ENCODE results near the gene MRPS34. TPM values are rescaled to one million over a fixed set of nuclear protein-coding genes. Genes with fewer than 3 reads are reported as not detected.

The MRPS34 gene
- total RNA-seq (100 to 1,000 TPM; 172 to 176 TPM), polyA plus RNA-seq (155 TPM)

- DNase-seq: peak; percentile 66 to 81 (median 72)
- CTCF ChIA-PET: interaction anchor here (0.9 to 3.0 kb wide), 4 partner anchors 10 to 67 kb away, joined by 3 to 24 read pairs (median 7); partner anchors contain the start of genes FAHD1, HAGH, MAPK8IP3 and NUBP2
- POLR2A ChIA-PET: interaction anchor here (0.6 to 4.0 kb wide), 4 partner anchors 10 to 353 kb away, joined by 5 to 52 read pairs (median 12); partner anchors contain the start of genes MAPK8IP3, NUBP2 and SPSB3
- Mint-ChIP-seq H3K36me3 (peaks cover 0 to 35% (median 0%) of the 10 kb centered on the region in 3 donors), H3K4me1 (peaks cover 8 to 30% (median 18%) of the 10 kb centered on the region in 3 donors), H3K27me3 (no peaks in the 10 kb centered on the region), H3K9me3 (no peaks in the 10 kb centered on the region), H3K27ac (peak within 1 kb of the TSS; percentile 85 to 97 (median 96)), H3K4me3 (peak within 1 kb of the TSS; percentile 89 to 98 (median 96))
- Histone ChIP-seq H3K9me3 (ENCODE audit: low read length) (no peaks in the 10 kb centered on the region), H3K27ac (ENCODE audit: low read depth, low read length) (peak within 1 kb of the TSS; percentile 79), H3K27me3 (ENCODE audit: insufficient read depth, low read length, poor library complexity, severe bottlenecking) (no peaks in the 10 kb centered on the region), H3K36me3 (ENCODE audit: insufficient read depth, low read length) (no peaks in the 10 kb centered on the region), H3K4me1 (ENCODE audit: insufficient read depth, low read length) (peaks cover 21% of the 10 kb centered on the region), H3K4me3 (ENCODE audit: low read length) (peak within 1 kb of the TSS; percentile 96)
Measured at GRCh38 chr16:1772908-1773702, at the start of gene MRPS34. TSS of gene MRPS34 (minus strand) at chr16:1773134. CDS start at chr16:1773119, 15 bp downstream.

DNA sequence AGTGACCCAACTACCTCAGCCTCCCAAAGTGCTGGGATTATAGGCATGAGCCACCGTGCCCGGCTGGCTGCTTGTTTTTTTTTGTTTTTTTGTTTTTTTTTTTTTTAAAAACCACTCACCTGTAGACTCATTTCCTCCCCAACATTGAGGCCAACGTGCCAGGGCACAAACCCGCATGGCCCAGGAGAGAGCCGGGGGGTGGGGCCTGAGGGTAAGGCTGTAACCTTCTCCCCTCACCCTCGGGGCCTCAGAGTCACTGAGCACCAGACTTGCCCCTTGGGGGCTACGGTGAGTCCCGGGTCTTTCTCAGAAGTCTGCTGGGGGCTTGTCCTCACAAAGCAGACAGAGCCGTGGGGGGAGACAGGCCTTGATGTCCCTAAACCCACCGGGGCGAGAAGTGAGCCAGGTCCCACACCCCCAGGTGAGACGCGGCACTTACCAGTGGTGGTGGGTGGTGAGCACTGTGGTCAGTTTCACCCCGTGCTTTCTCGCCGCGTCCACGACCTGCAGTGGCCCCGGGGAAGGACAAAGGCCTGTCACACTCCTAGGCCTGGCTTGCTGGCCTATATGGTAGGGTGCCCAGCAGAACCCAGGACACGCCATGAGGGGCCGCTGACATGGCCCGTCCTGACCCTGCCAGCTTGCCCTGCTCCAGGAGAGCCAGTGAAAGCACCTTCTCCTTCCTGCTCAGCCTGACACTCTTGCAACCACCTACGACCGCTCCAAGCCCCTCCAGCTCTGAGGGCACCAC is 49.1 kb upstream of the MRPS34 start:
- Mint-ChIP-seq H3K36me3 (peaks cover 0 to 49% (median 0%) of the 10 kb centered on the region in 3 donors), H3K4me1 (peaks cover 14 to 27% (median 20%) of the 10 kb centered on the region in 3 donors), H3K9me3 (no peaks in the 10 kb centered on the region), H3K4me3 (no peak overlapping the region), H3K27me3 (no peaks in the 10 kb centered on the region), H3K27ac (peak overlapping the region in 2 of 8 donors; percentile 24 to 71)
- Histone ChIP-seq H3K4me3 (ENCODE audit: low read length) (no peak overlapping the region), H3K27ac (ENCODE audit: low read depth, low read length) (no peak overlapping the region), H3K36me3 (ENCODE audit: insufficient read depth, low read length) (peaks cover 12% of the 10 kb centered on the region), H3K27me3 (ENCODE audit: insufficient read depth, low read length, poor library complexity, severe bottlenecking) (no peaks in the 10 kb centered on the region), H3K9me3 (ENCODE audit: low read length) (no peaks in the 10 kb centered on the region), H3K4me1 (ENCODE audit: insufficient read depth, low read length) (peaks cover 23% of the 10 kb centered on the region)
- DNase-seq: no peak
- CTCF ChIA-PET: interaction anchor here (1.5 kb wide), 1 partner anchor 9 kb away, joined by 5 read pairs; no protein-coding TSS in a partner anchor
- POLR2A ChIA-PET: no interaction called here

DNA sequence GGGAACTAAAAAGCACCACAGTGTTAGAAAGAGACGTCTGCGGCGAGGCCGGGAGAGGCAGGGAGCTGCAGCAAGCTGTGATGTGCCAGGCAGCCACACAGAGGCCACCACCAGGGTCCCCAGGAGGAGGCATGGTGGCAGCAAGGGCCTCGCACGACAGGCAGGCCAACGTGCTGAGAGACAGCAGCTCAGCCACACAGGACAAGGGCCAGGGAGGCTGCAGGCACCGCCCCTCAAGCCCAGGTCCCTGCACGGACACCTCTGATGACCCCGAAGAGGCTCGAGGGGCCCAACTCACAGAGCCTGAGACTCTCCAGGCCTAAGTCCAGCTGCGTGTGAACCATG is 48.0 kb upstream of the MRPS34 start:
- no peak overlapping the region for H3K27ac Mint-ChIP-seq
- H3K27me3 ChIP-seq (ENCODE audit: insufficient read depth, low read length, poor library complexity, severe bottlenecking): no peaks in the 10 kb centered on the region
- no peak for DNase-seq
- H3K36me3 ChIP-seq (ENCODE audit: insufficient read depth, low read length): peaks cover 18% of the 10 kb centered on the region
- ChIA-PET POLR2A (no interaction called here), CTCF (no interaction called here)
- no peaks in the 10 kb centered on the region for H3K27me3 Mint-ChIP-seq
- H3K9me3 ChIP-seq (ENCODE audit: low read length): no peaks in the 10 kb centered on the region
- no peaks in the 10 kb centered on the region for H3K9me3 Mint-ChIP-seq
- H3K4me1 ChIP-seq (ENCODE audit: insufficient read depth, low read length): peaks cover 23% of the 10 kb centered on the region
- H3K4me1 Mint-ChIP-seq: peaks cover 13 to 23% (median 19%) of the 10 kb centered on the region in 3 donors
- peaks cover 0 to 55% (median 0%) of the 10 kb centered on the region in 3 donors for H3K36me3 Mint-ChIP-seq
- no peak overlapping the region for H3K27ac ChIP-seq (ENCODE audit: low read depth, low read length)
- H3K4me3 Mint-ChIP-seq: no peak overlapping the region
- no peak overlapping the region for H3K4me3 ChIP-seq (ENCODE audit: low read length)

DNA sequence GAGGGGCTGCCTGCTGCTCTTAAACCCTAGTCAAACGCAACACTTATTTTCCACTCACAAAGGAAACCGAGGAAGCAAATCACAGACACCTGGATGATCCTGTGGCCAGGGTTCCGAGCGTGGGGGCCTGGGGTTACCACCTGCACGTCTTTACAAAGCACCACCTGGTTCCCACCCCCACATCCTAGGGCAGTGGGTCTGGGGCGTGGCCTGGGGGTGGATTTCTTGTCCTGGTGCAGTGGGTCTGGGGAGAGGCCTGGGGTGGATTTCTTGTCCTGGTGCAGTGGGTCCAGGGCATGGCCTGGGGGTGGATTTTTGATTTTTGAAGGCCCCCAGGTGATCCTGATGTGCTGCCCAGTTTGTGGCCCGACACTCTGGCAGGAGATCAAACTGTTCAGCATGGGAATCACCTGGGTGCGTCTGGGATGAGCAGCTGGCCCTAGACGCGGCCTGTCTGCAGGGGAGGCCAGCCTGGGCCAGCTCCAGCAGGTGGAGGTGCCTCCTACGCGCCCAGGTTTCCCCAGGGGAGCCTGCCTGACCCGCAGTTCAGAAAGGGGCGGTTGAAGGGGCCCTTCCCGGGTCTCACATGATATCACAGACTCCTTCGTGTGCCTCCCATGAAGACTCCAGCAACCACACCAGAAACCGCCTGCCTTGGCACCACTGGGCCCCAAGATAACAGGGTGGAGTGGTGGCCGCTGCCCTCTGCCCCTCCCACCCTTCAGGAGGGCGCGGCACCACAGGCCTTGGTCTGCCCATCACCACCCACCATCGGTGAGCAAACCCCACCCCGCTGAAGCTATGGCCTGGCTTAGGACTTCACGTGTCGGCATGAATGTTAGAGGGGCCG is 47.4 kb upstream of the MRPS34 start:
- Histone ChIP-seq H3K4me3 (ENCODE audit: low read length) (no peak overlapping the region), H3K9me3 (ENCODE audit: low read length) (no peaks in the 10 kb centered on the region), H3K27me3 (ENCODE audit: insufficient read depth, low read length, poor library complexity, severe bottlenecking) (no peaks in the 10 kb centered on the region), H3K4me1 (ENCODE audit: insufficient read depth, low read length) (peaks cover 18% of the 10 kb centered on the region), H3K36me3 (ENCODE audit: insufficient read depth, low read length) (peaks cover 20% of the 10 kb centered on the region), H3K27ac (ENCODE audit: low read depth, low read length) (no peak overlapping the region)
- Mint-ChIP-seq H3K27ac (no peak overlapping the region), H3K4me3 (no peak overlapping the region), H3K27me3 (no peaks in the 10 kb centered on the region), H3K36me3 (peaks cover 0 to 59% (median 2%) of the 10 kb centered on the region in 3 donors), H3K9me3 (no peaks in the 10 kb centered on the region), H3K4me1 (peaks cover 8 to 17% (median 14%) of the 10 kb centered on the region in 3 donors)
- ChIA-PET CTCF (no interaction called here), POLR2A (no interaction called here)
- no peak for DNase-seq

- Histone ChIP-seq H3K27me3 (ENCODE audit: insufficient read depth, low read length, poor library complexity, severe bottlenecking) (no peaks in the 10 kb centered on the region), H3K4me3 (ENCODE audit: low read length) (no peak overlapping the region), H3K27ac (ENCODE audit: low read depth, low read length) (no peak overlapping the region), H3K4me1 (ENCODE audit: insufficient read depth, low read length) (peaks cover 11% of the 10 kb centered on the region), H3K9me3 (ENCODE audit: low read length) (no peaks in the 10 kb centered on the region), H3K36me3 (ENCODE audit: insufficient read depth, low read length) (peaks cover 25% of the 10 kb centered on the region)
- peak overlapping the region in 2 of 8 donors; percentile 51 to 56 for H3K27ac Mint-ChIP-seq
- ChIA-PET POLR2A (no interaction called here), CTCF (no interaction called here)
- H3K4me1 Mint-ChIP-seq: peaks cover 5 to 13% (median 11%) of the 10 kb centered on the region in 3 donors
- H3K36me3 Mint-ChIP-seq: peaks cover 0 to 63% (median 4%) of the 10 kb centered on the region in 3 donors
- no peak for DNase-seq
- H3K27me3 Mint-ChIP-seq: no peaks in the 10 kb centered on the region
- no peak overlapping the region for H3K4me3 Mint-ChIP-seq
- H3K9me3 Mint-ChIP-seq: no peaks in the 10 kb centered on the region
Measured at GRCh38 chr16:1819611-1820010, 46.7 kb upstream of the MRPS34 start.

DNA sequence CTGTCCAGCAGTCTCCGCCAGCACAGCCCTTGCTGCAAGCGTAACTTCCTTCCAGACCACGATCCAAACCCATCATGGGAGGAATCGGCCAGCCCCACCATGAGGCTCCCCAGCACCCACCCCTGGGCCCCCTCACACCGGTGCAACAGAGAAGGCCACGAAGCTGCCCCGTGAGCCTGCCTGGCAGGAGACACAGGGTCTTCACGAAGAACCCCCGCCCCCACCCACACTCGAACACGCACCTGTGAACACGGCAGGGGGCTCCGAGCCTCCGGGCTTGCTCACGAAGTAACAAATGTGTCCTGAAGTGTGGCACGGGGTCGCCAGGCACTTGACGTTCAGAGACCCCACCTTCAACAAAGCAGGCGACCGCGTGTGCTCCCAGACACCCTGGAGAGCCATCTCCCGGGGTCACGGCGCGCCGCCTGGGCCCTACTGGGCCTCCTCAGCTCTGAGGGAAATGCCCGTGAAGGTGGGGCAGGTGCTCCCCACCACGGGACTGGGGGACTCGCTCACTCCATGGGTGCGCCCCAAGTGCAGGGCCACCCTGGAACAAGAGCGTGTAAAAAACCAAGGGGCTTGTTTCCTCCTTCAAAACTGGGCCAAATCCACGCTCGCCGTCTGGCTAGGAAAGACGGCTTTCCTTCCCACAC is 46.1 kb upstream of the MRPS34 start:
- H3K36me3 ChIP-seq (ENCODE audit: insufficient read depth, low read length): peaks cover 25% of the 10 kb centered on the region
- H3K4me3 Mint-ChIP-seq: no peak overlapping the region
- peak overlapping the region in 3 of 8 donors; percentile 51 to 71 (median 56) for H3K27ac Mint-ChIP-seq
- H3K4me1 Mint-ChIP-seq: peaks cover 2 to 7% (median 4%) of the 10 kb centered on the region in 3 donors
- POLR2A ChIA-PET: no interaction called here
- H3K27ac ChIP-seq (ENCODE audit: low read depth, low read length): no peak overlapping the region
- no peaks in the 10 kb centered on the region for H3K27me3 Mint-ChIP-seq
- no peak overlapping the region for H3K4me3 ChIP-seq (ENCODE audit: low read length)
- H3K36me3 Mint-ChIP-seq: peaks cover 0 to 60% (median 4%) of the 10 kb centered on the region in 3 donors
- no peaks in the 10 kb centered on the region for H3K9me3 Mint-ChIP-seq
- CTCF ChIA-PET: no interaction called here
- no peaks in the 10 kb centered on the region for H3K27me3 ChIP-seq (ENCODE audit: insufficient read depth, low read length, poor library complexity, severe bottlenecking)
- peaks cover 5% of the 10 kb centered on the region for H3K4me1 ChIP-seq (ENCODE audit: insufficient read depth, low read length)
- H3K9me3 ChIP-seq (ENCODE audit: low read length): no peaks in the 10 kb centered on the region
- DNase-seq: no peak

- Histone ChIP-seq H3K36me3 (ENCODE audit: insufficient read depth, low read length) (peaks cover 25% of the 10 kb centered on the region), H3K4me1 (ENCODE audit: insufficient read depth, low read length) (no peaks in the 10 kb centered on the region), H3K27ac (ENCODE audit: low read depth, low read length) (no peak overlapping the region), H3K4me3 (ENCODE audit: low read length) (no peak overlapping the region), H3K27me3 (ENCODE audit: insufficient read depth, low read length, poor library complexity, severe bottlenecking) (no peaks in the 10 kb centered on the region), H3K9me3 (ENCODE audit: low read length) (no peaks in the 10 kb centered on the region)
- CTCF ChIA-PET: no interaction called here
- POLR2A ChIA-PET: no interaction called here
- Mint-ChIP-seq H3K4me3 (no peak overlapping the region), H3K36me3 (peaks cover 0 to 64% (median 7%) of the 10 kb centered on the region in 3 donors), H3K4me1 (peaks cover 0 to 6% (median 1%) of the 10 kb centered on the region in 3 donors), H3K27ac (peak overlapping the region in 1 of 8 donors; percentile 71), H3K27me3 (no peaks in the 10 kb centered on the region), H3K9me3 (no peaks in the 10 kb centered on the region)
- no peak for DNase-seq
Measured at GRCh38 chr16:1818204-1818872, 45.4 kb upstream of the MRPS34 start.

Measured in CD8-positive, alpha-beta memory T cell (primary cell).